SK-N-SH (cell line): ENCODE data around the gene TTC3. TPM values are rescaled to one million over a fixed set of nuclear protein-coding genes. Genes with fewer than 3 reads are reported as not detected.

ENCODE experiments used
- CTCF ChIA-PET: fragments of 300-600, 350-600 bp; formaldehyde crosslinking; extraction: SDS; loops from one replicate; lab custom pipeline; 2021; lab: Yijun Ruan, JAX
- POLR2A ChIA-PET: fragments of 350-600 bp; sonication (Branson Sonifier 250); formaldehyde crosslinking; extraction: SDS; loops from one replicate; lab custom pipeline; 2020; ENCODE audit warnings: antibody characterized with exemption, inconsistent platforms; lab: Yijun Ruan, JAX
- DNase-seq: peaks from one replicate; pipeline ENCODE4 v3.0.0; 2012
- H2AFZ ChIP-seq: fragments of 200-600 bp; sonication (generic); 2 replicates; pipeline ENCODE4 v1.8.1; 2016; ENCODE audit warnings: antibody characterized with exemption, mild to moderate bottlenecking, low read depth
- H3F3A ChIP-seq: fragments of 200-600 bp; sonication (generic); replicated peaks from 2 replicates; pipeline ENCODE3; 2016; ENCODE audit warnings: antibody characterized with exemption, mild to moderate bottlenecking; ENCODE audit not compliant: insufficient read depth
- H3K27ac ChIP-seq, 2 experiments: fragments of 200-500 bp in 1 of 2; fragments of 200-600 bp in 1 of 2; sonication (Bioruptor generic) in 1 of 2; sonication (generic), shearing (Covaris generic) in 1 of 2; 2 replicates each; pipeline versions ENCODE4 v1.5.1 to v1.6.1; 2014 to 2016; ENCODE audit warnings: low read depth in 2 of 2, inconsistent platforms in 1 of 2, low read length in 1 of 2, mild to moderate bottlenecking in 1 of 2, mixed read lengths in 1 of 2
- H3K27me3 ChIP-seq: fragments of 200-600 bp; sonication (generic), shearing (Covaris generic); 2 replicates; pipeline ENCODE4 v1.6.1; 2016; ENCODE audit warnings: mixed run types; ENCODE audit not compliant: insufficient read depth
- H3K36me3 ChIP-seq, 2 experiments: fragments of 200-500 bp in 1 of 2; fragments of 200-600 bp in 1 of 2; sonication (Bioruptor generic) in 1 of 2; sonication (generic) in 1 of 2; replicated peaks in 1 of 2; 2 replicates each; pipeline versions ENCODE3 to v1.5.1; 2014 to 2016; ENCODE audit warnings: low read length in 1 of 2, mild to moderate bottlenecking in 1 of 2; ENCODE audit not compliant: insufficient read depth in 2 of 2, control insufficient read depth in 1 of 2
- H3K4me1 ChIP-seq, 2 experiments: fragments of 200-500 bp in 1 of 2; fragments of 200-600 bp in 1 of 2; sonication (Bioruptor generic) in 1 of 2; sonication (generic), shearing (Covaris generic) in 1 of 2; 2 replicates each; pipeline versions ENCODE4 v1.5.1 to v1.6.1; 2014 to 2016; ENCODE audit warnings: low read depth in 1 of 2, low read length in 1 of 2, mixed run types in 1 of 2; ENCODE audit not compliant: insufficient read depth in 2 of 2, control insufficient read depth in 1 of 2
- H3K4me2 ChIP-seq: fragments of 200-600 bp; sonication (generic), shearing (Covaris generic); 2 replicates; pipeline ENCODE4 v1.6.1; 2017; ENCODE audit warnings: mixed run types
- H3K4me3 ChIP-seq, 2 experiments: fragments of 200-500 bp in 1 of 2; fragments of 200-600 bp in 1 of 2; sonication (Bioruptor generic) in 1 of 2; sonication (generic), shearing (Covaris generic) in 1 of 2; 2 replicates each; pipeline versions ENCODE4 v1.5.1 to v1.8.1; 2014 to 2016; ENCODE audit warnings: low read depth in 2 of 2, inconsistent platforms in 1 of 2, low read length in 1 of 2, mild to moderate bottlenecking in 1 of 2, mixed read lengths in 1 of 2, moderate library complexity in 1 of 2
- H3K79me2 ChIP-seq: fragments of 200-600 bp; sonication (generic); 2 replicates; pipeline ENCODE4 v1.8.1; 2017; ENCODE audit warnings: mild to moderate bottlenecking; ENCODE audit not compliant: insufficient read depth
- H3K9ac ChIP-seq: fragments of 200-600 bp; sonication (generic); 2 replicates; pipeline ENCODE4 v1.6.1; 2017; ENCODE audit warnings: mixed run types
- H3K9me2 ChIP-seq: fragments of 200-600 bp; sonication (generic); 2 replicates; pipeline ENCODE4 v1.6.1; 2017; ENCODE audit warnings: mixed run types
- H3K9me3 ChIP-seq: fragments of 200-600 bp; sonication (generic); 2 replicates; pipeline ENCODE4 v1.6.1; 2017; ENCODE audit warnings: mixed run types, mild to moderate bottlenecking, moderate library complexity
- H4K20me1 ChIP-seq: fragments of 200-600 bp; sonication (generic); 2 replicates; pipeline ENCODE4 v1.6.1; 2017; ENCODE audit warnings: mild to moderate bottlenecking, mixed run types; ENCODE audit not compliant: insufficient read depth
- ELF1 ChIP-seq: IDR thresholded peaks from 2 replicates; pipeline ENCODE4 v1.4.0; 2012
- EZH2phosphoT487 ChIP-seq: fragments of 200-600 bp; sonication (generic); IDR thresholded peaks from 2 replicates; pipeline ENCODE4 v1.6.1; 2017; ENCODE audit warnings: low read depth, mixed run types, mild to moderate bottlenecking, antibody characterized with exemption, moderate library complexity, borderline replicate concordance
- FOSL2 ChIP-seq: IDR thresholded peaks from 2 replicates; pipeline ENCODE4 v1.4.0; 2012; ENCODE audit warnings: low read depth, mild to moderate bottlenecking, moderate library complexity, borderline replicate concordance
- FOXJ3 ChIP-seq: sonication (generic); formaldehyde crosslinking; IDR thresholded peaks from 2 replicates; pipeline ENCODE4 v1.5.1; 2020; ENCODE audit warnings: mild to moderate bottlenecking, missing genetic modification reagents
- JUND ChIP-seq: IDR thresholded peaks from 2 replicates; pipeline ENCODE4 v1.4.0; 2012
- MEF2A ChIP-seq: IDR thresholded peaks from 2 replicates; pipeline ENCODE4 v1.4.0; 2012; ENCODE audit warnings: low read depth, borderline replicate concordance
- MXI1 ChIP-seq: IDR thresholded peaks from 2 replicates; pipeline ENCODE4 v1.6.1; 2012; ENCODE audit warnings: mild to moderate bottlenecking, low read depth, low read length, improper control_type of control experiment
- POLR2AphosphoS5 ChIP-seq: IDR thresholded peaks from 2 replicates; pipeline ENCODE4 v1.6.1; 2012; ENCODE audit warnings: low read depth, low read length
- REST ChIP-seq: IDR thresholded peaks from 2 replicates; pipeline ENCODE4 v1.6.1; 2012; ENCODE audit warnings: mild to moderate bottlenecking, low read depth, low read length, moderate library complexity
- RFX5 ChIP-seq: IDR thresholded peaks from 2 replicates; pipeline ENCODE4 v1.6.1; 2012; ENCODE audit warnings: mild to moderate bottlenecking, improper control_type of control experiment, low read length
- RXRA ChIP-seq: IDR thresholded peaks from 2 replicates; pipeline ENCODE4 v1.4.0; 2012; ENCODE audit warnings: low read depth, mild to moderate bottlenecking, borderline replicate concordance
- SIN3A ChIP-seq: IDR thresholded peaks from 2 replicates; pipeline ENCODE4 v1.6.1; 2012; ENCODE audit warnings: low read depth, mild to moderate bottlenecking, low read length, moderate library complexity, borderline replicate concordance
- SMC3 ChIP-seq: IDR thresholded peaks from 2 replicates; pipeline ENCODE4 v1.6.1; 2012; ENCODE audit warnings: low read depth, low read length, improper control_type of control experiment
- TAF1 ChIP-seq: IDR thresholded peaks from 2 replicates; pipeline ENCODE4 v1.6.1; 2012; ENCODE audit warnings: low read depth, mild to moderate bottlenecking, low read length, moderate library complexity, borderline replicate concordance
- TCF12 ChIP-seq: IDR thresholded peaks from 2 replicates; pipeline ENCODE4 v1.4.0; 2012
- TEAD4 ChIP-seq: IDR thresholded peaks from 2 replicates; pipeline ENCODE4 v1.4.0; 2012; ENCODE audit warnings: mild to moderate bottlenecking, borderline replicate concordance; ENCODE audit not compliant: insufficient read depth
- WGBS: methylation state at CpG from one replicate; pipeline ENCODE4 v1.1.6; 2017; ENCODE audit warnings: low lambda C conversion rate; 5-methylcytosine and 5-hydroxymethylcytosine counted together
- polyA plus RNA-seq, 3 experiments: library from polyadenylated mRNA; depleted of rRNA; stranded (reverse); fragments of >200 nt; gene quantifications; 2 replicates each; pipeline ENCODE4 v1.2.3, GENCODE V29; 2012
- TF ChIP-seq, protein P1 (sequence below): fragments of 200-600 bp; sonication (generic); IDR thresholded peaks from 2 replicates; pipeline ENCODE4 v1.6.1; 2017; ENCODE audit warnings: antibody characterized with exemption, mild to moderate bottlenecking, moderate library complexity
- TF ChIP-seq, protein P2 (sequence below): fragments of 150-350 bp; IDR thresholded peaks from 2 replicates; pipeline ENCODE4 v1.6.1; 2016; ENCODE audit warnings: mild to moderate bottlenecking, low read depth, low read length
- TF ChIP-seq, protein P3 (sequence below): IDR thresholded peaks from 2 replicates; pipeline ENCODE4; 2012

The TTC3 gene
- polyA plus RNA-seq, 1 of the 3 experiments (the other 2 are of a cell fraction), result 35.7 TPM

GRCh38 chr21:37231249-37231645 lies 158.2 kb downstream of the TTC3 start (continued):
- TF ChIP-seq TEAD4 (no peak), JUND (no peak), FOXJ3 (CRISPR knock-in tag) (no peak), POLR2AphosphoS5 (no peak), EZH2phosphoT487 (no peak), MXI1 (no peak), SMC3 (no peak), RXRA (no peak), MEF2A (no peak)

DNA sequence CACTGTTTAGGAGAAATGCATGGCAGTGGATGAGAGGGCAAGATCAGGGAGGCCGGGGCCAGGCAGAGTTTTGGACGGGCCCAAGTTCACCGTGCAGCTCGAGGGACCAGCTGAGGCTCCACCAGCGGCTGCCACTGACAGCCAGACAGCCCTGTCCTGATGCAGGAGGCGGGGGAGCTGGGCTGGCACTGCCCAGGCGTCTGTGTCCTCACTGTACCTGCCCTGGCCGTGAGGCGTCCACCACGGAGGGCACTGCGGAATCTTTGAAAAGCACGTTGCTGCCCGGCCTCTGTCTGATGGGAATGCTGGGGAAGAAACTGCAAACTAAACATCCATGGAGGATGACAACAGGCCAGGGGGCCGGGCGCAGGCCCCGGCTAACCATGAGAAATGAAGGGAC lies 158.6 kb downstream of the TTC3 start:
- H4K20me1 ChIP-seq, result no peaks in the 10 kb centered on the region
- H3K9me2 ChIP-seq, result no peaks in the 10 kb centered on the region
- H3K27ac ChIP-seq, result no peak overlapping the region
- H2AFZ ChIP-seq, result no peak overlapping the region
- H3K4me2 ChIP-seq, result no peak overlapping the region
- H3F3A ChIP-seq, result no peaks in the 10 kb centered on the region
- ChIA-PET CTCF (interaction anchor here (1.4 kb wide), 1 partner anchor 11 kb away, joined by 7 read pairs; no protein-coding TSS in a partner anchor), POLR2A (no interaction called here)
- no peaks in the 10 kb centered on the region for H3K27me3 ChIP-seq
- no peak for DNase-seq
- peaks cover 21% of the 10 kb centered on the region for H3K79me2 ChIP-seq
- no peaks in the 10 kb centered on the region for H3K9me3 ChIP-seq
- H3K4me1 ChIP-seq, result no peaks in the 10 kb centered on the region
- peaks cover 62 to 75% of the 10 kb centered on the region in 2 experiments for H3K36me3 ChIP-seq
- no peak overlapping the region for H3K9ac ChIP-seq
- TF ChIP-seq TCF12 (no peak), RFX5 (no peak)
- WGBS, result 99% methylated on average over 14 of the region's 16 CpGs
- H3K4me3 ChIP-seq, result no peak overlapping the region

DNA sequence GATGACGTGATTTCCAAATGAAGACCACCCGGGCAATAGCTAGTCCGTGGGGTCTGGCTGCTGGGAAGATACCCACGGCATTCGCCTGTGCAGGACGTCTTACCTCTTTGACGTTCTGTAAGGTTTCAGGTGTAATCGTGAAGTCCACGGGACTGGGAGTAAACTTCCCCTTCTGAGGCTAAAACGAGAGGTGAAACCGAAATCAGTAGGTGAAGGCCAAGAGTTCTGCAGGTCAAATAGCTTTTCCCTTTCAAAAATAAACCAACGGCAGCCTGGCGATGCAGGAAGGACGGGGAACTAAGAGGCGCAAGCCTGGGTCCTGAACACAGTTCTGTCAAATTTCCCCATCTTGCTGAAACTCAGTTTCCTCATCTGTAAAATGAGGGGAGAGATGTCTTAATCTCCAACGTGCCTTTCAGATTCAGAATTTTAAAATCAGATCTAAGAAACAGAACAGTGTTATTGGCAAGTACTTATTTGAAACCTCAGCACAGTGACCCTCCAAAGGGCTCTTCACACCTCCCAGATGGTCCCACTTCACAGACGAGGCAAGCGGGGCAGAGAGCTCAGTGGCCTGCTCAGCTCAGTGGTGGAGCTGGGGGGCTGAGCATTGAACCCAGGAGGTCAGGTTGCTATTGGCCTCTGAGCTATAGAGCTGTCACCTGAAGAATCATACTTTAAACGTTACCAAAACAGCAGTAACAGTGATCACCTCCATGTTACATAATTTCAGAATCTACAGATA lies 159.4 kb downstream of the TTC3 start:
- Histone ChIP-seq H3K4me2 (no peak overlapping the region), H3K79me2 (peaks cover 21% of the 10 kb centered on the region)
- TF ChIP-seq, protein P1, sequence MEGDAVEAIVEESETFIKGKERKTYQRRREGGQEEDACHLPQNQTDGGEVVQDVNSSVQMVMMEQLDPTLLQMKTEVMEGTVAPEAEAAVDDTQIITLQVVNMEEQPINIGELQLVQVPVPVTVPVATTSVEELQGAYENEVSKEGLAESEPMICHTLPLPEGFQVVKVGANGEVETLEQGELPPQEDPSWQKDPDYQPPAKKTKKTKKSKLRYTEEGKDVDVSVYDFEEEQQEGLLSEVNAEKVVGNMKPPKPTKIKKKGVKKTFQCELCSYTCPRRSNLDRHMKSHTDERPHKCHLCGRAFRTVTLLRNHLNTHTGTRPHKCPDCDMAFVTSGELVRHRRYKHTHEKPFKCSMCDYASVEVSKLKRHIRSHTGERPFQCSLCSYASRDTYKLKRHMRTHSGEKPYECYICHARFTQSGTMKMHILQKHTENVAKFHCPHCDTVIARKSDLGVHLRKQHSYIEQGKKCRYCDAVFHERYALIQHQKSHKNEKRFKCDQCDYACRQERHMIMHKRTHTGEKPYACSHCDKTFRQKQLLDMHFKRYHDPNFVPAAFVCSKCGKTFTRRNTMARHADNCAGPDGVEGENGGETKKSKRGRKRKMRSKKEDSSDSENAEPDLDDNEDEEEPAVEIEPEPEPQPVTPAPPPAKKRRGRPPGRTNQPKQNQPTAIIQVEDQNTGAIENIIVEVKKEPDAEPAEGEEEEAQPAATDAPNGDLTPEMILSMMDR, result no peak
- TF ChIP-seq SMC3 (no peak), FOSL2 (no peak), TAF1 (no peak), REST (no peak), SIN3A (no peak), ELF1 (no peak)
- TF ChIP-seq, protein P2, sequence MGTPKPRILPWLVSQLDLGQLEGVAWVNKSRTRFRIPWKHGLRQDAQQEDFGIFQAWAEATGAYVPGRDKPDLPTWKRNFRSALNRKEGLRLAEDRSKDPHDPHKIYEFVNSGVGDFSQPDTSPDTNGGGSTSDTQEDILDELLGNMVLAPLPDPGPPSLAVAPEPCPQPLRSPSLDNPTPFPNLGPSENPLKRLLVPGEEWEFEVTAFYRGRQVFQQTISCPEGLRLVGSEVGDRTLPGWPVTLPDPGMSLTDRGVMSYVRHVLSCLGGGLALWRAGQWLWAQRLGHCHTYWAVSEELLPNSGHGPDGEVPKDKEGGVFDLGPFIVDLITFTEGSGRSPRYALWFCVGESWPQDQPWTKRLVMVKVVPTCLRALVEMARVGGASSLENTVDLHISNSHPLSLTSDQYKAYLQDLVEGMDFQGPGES, result no peak
- TF ChIP-seq, protein P3, sequence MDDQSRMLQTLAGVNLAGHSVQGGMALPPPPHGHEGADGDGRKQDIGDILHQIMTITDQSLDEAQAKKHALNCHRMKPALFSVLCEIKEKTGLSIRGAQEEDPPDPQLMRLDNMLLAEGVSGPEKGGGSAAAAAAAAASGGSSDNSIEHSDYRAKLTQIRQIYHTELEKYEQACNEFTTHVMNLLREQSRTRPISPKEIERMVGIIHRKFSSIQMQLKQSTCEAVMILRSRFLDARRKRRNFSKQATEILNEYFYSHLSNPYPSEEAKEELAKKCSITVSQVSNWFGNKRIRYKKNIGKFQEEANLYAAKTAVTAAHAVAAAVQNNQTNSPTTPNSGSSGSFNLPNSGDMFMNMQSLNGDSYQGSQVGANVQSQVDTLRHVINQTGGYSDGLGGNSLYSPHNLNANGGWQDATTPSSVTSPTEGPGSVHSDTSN, result no peak

More for the DNA sequence above, 159.4 kb downstream of the TTC3 start:
- H3K4me3 ChIP-seq, result no peak overlapping the region
- 93% methylated on average over 19 of the region's 19 CpGs for WGBS
- no peaks in the 10 kb centered on the region for H3K27me3 ChIP-seq
- POLR2A ChIA-PET, result no interaction called here
- CTCF ChIA-PET, result interaction anchor here (0.6 to 1.4 kb wide), 3 partner anchors 12 to 290 kb away, joined by 3 to 7 read pairs (median 3); no protein-coding TSS in a partner anchor
- H3K9me3 ChIP-seq, result no peaks in the 10 kb centered on the region
- H3K27ac ChIP-seq, result no peak overlapping the region
- peaks cover 64 to 75% of the 10 kb centered on the region in 2 experiments for H3K36me3 ChIP-seq
- no peaks in the 10 kb centered on the region for H3K9me2 ChIP-seq
- H3K9ac ChIP-seq, result no peak overlapping the region
- H4K20me1 ChIP-seq, result no peaks in the 10 kb centered on the region
- H3K4me1 ChIP-seq, result no peaks in the 10 kb centered on the region
- H2AFZ ChIP-seq, result no peak overlapping the region
- H3F3A ChIP-seq, result no peaks in the 10 kb centered on the region
- no peak for DNase-seq
